ENCODE results near the gene ST7. TPM values are rescaled to one million over a fixed set of nuclear protein-coding genes. Genes with fewer than 3 reads are reported as not detected.
"Not testable (repeated sequence)": the region's sequence is repeated elsewhere in the genome, so short reads cannot be mapped to it uniquely, and the experiment has no call there.

ST7 gene
- polyA plus RNA-seq, 2 of the 4 experiments (the other 2 are of a cell fraction) = 16.2 to 26.0 TPM

GRCh38 chr7:117025891-117026290, 72.6 kb downstream of the ST7 start:
- POLR2A ChIA-PET = interaction anchor here (0.6 kb wide), 1 partner anchor 9 kb away, joined by 3 read pairs; no protein-coding TSS in a partner anchor
- Histone ChIP-seq H3K9me3 (peaks cover 5% of the 10 kb centered on the region; the same call in 1 of the 3 replicates), H3K4me2 (no peak overlapping the region), H3K4me1 (no peaks in the 10 kb centered on the region), H3K27ac (no peak overlapping the region), H3K4me3 (no peak overlapping the region)
- TF ChIP-seq HOXA7 (CRISPR knock-in tag; IDR thresholded peaks at IDR 0.05) (no peak), KDM5A (IDR thresholded peaks at IDR 0.05) (no peak), ZSCAN20 (CRISPR knock-in tag; IDR thresholded peaks at IDR 0.05) (no peak)
- CTCF ChIA-PET = interaction anchor here (1.4 kb wide), 1 partner anchor 12 kb away, joined by 6 read pairs; no protein-coding TSS in a partner anchor
- DNase-seq (ENCODE audit: low read depth in 1 of 2, low spot score in 1 of 2) (no peak), FAIRE-seq (no peak), ATAC-seq (no peak)

DNA sequence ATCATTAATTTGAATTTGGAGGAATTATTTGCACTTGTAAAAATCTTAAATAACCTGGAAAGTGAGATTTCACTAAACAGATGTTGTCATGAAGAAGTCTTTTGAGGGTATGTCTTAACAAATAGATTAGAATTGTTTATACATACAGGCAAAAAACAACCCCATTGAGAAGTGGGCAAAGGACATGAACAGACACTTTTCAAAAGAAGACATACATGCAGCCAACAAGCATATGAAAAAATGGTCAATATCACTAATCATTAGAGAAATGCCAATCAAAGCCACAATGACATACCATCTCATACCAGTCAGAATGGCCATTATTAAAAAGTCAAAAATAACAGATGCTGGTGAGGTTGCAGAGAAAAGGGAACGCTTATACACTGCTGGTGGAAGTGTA, 77.0 kb downstream of the ST7 start:
- H3K4me1 ChIP-seq; POLR2A ChIA-PET; FAIRE-seq; ATAC-seq; H3K27ac ChIP-seq; H3K9me3 ChIP-seq; DNase-seq (ENCODE audit: low read depth in 1 of 2, low spot score in 1 of 2); CTCF ChIA-PET; H3K4me2 ChIP-seq; H3K4me3 ChIP-seq: not testable (repeated sequence)
- WGBS (ENCODE audit: missing lambda C conversion rate) = 81% methylated on average over 1 of the region's 1 CpG

DNA sequence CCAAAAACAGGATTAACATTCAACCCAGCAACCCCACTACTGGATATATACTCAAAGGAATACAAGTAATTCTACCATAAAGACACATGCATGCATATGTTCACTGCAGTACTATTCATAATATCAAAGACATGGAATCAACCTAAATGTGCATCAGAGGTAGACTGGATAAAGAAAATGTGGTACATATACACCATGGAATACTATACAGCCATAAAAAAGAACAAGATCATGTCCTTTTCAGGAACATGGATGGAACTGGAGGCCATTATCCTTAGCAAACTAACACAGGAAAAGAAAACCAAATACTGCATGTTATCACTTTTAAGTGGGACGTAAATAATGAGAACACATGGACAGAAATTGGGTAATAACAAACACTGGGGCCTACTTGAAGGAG, 77.5 kb downstream of the ST7 start:
- H3K9me3 ChIP-seq; FAIRE-seq; H3K27ac ChIP-seq; H3K4me1 ChIP-seq; H3K4me2 ChIP-seq; POLR2A ChIA-PET; DNase-seq (ENCODE audit: low read depth in 1 of 2, low spot score in 1 of 2); H3K4me3 ChIP-seq; CTCF ChIA-PET; ATAC-seq: not testable (repeated sequence)
- WGBS (ENCODE audit: missing lambda C conversion rate) = 0% methylated on average over 1 of the region's 1 CpG

DNA sequence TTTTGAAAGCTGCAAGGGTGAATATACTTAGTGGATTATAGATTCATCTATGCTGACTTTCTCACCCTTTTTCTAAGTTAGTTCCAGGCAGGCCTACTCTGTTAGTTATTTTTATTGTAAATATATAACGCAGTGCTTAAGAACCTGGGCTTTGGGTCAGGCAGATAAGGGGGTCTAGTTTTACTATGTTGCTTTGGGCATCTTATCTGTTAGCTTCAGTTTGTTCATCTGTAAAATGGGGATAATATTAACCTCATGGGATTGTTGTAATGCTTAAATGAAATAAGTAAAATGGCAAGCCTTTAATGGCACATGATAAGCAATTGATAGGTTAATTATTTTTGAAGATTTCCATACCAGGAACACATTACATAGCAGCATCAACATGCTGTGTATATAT, 79.5 kb downstream of the ST7 start:
- WGBS (ENCODE audit: missing lambda C conversion rate) = 85% methylated on average over 1 of the region's 1 CpG
- Histone ChIP-seq H3K27ac (no peak overlapping the region), H3K9me3 (peaks cover 5% of the 10 kb centered on the region; the same call in 1 of the 3 replicates), H3K4me3 (no peak overlapping the region), H3K4me1 (peaks cover 7% of the 10 kb centered on the region; the same call in 1 of the 3 replicates), H3K4me2 (no peak overlapping the region)
- DNase-seq (ENCODE audit: low read depth in 1 of 2, low spot score in 1 of 2) (no peak), ATAC-seq (no peak), FAIRE-seq (no peak)
- POLR2A ChIA-PET = no interaction called here
- CTCF ChIA-PET = no interaction called here
- no peak for TF ChIP-seq RAD21 (conservative IDR thresholded peaks at IDR 0.05 in 1 of 2, IDR thresholded peaks at IDR 0.05 in 1 of 2)
- no peak for TF ChIP-seq SREBF2 (IDR thresholded peaks at IDR 0.05)
- TF ChIP-seq HEYL (CRISPR knock-in tag; IDR thresholded peaks at IDR 0.05) = no peak
- no peak for TF ChIP-seq HDAC2 (IDR thresholded peaks at IDR 0.05)
- no peak for TF ChIP-seq RFX5 (IDR thresholded peaks at IDR 0.05)
- no peak for TF ChIP-seq RNF2 (IDR thresholded peaks at IDR 0.05; ENCODE audit: borderline replicate concordance, low read depth)
- no peak for TF ChIP-seq FOXS1 (CRISPR knock-in tag; IDR thresholded peaks at IDR 0.05)
- no peak for TF ChIP-seq NPAS2 (CRISPR knock-in tag; IDR thresholded peaks at IDR 0.05; ENCODE audit: borderline replicate concordance)
- no peak for TF ChIP-seq BHLHE40 (IDR thresholded peaks at IDR 0.05; ENCODE audit: low read depth, low read length)
- TF ChIP-seq RARB (CRISPR knock-in tag; IDR thresholded peaks at IDR 0.05) = no peak
- no peak for TF ChIP-seq KDM5A (IDR thresholded peaks at IDR 0.05)

GRCh38 chr7:117034851-117035464, 81.7 kb downstream of the ST7 start:
- WGBS (ENCODE audit: missing lambda C conversion rate) = 55% methylated on average over 3 of the region's 3 CpGs
- peaks cover 7% of the 10 kb centered on the region; the same call in 1 of the 3 replicates for H3K4me1 ChIP-seq
- ChIA-PET CTCF (interaction anchor here (1.2 to 1.3 kb wide), 2 partner anchors 22 to 47 kb away, joined by 3 read pairs; no protein-coding TSS in a partner anchor), POLR2A (interaction anchor here (0.7 kb wide), 1 partner anchor 9 kb away, joined by 3 read pairs; no protein-coding TSS in a partner anchor)
- H3K27ac ChIP-seq = no peak overlapping the region
- peaks cover 5% of the 10 kb centered on the region; the same call in 1 of the 3 replicates for H3K9me3 ChIP-seq
- no peak for ATAC-seq
- DNase-seq (ENCODE audit: low read depth in 1 of 2, low spot score in 1 of 2) = no peak
- no peak for TF ChIP-seq CHD2 (IDR thresholded peaks at IDR 0.05; ENCODE audit: low read length, partially characterized antibody)
- TF ChIP-seq, protein P1, sequence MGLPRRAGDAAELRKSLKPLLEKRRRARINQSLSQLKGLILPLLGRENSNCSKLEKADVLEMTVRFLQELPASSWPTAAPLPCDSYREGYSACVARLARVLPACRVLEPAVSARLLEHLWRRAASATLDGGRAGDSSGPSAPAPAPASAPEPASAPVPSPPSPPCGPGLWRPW (IDR thresholded peaks at IDR 0.05) = no peak
- 0 out of 4 replicates have a peak, but pooled peaks of 1 of the 2 experiments have one; percentile 36 for TF ChIP-seq CEBPB (IDR thresholded peaks at IDR 0.05)
- no peak for TF ChIP-seq JUNB (IDR thresholded peaks at IDR 0.05)
- no peak for TF ChIP-seq FOSL2 (IDR thresholded peaks at IDR 0.05)
- TF ChIP-seq FOSL2 (CRISPR knock-in tag; IDR thresholded peaks at IDR 0.05) = no peak
- no peak for TF ChIP-seq EHF (CRISPR knock-in tag; IDR thresholded peaks at IDR 0.05)
- FAIRE-seq = no peak
- no peak overlapping the region for H3K4me3 ChIP-seq
- 0 out of 3 replicates have a peak overlapping the region, but pooled peaks have one; percentile 1 for H3K4me2 ChIP-seq
